Osteoblast (primary cell): ENCODE measurements around the gene HS3ST6. TPM values are rescaled to one million over a fixed set of nuclear protein-coding genes. Genes with fewer than 3 reads are reported as not detected.

Experiments used
- DNase-seq: peaks from one replicate; pipeline ENCODE4 v3.0.0; 2011; ENCODE audit warnings: low spot score, mixed read lengths; ENCODE audit not compliant: insufficient read length; ENCODE audit errors: missing footprints
- H2AFZ ChIP-seq: 2 replicates; pipeline ENCODE4 v1.6.0; 2011; ENCODE audit warnings: mild to moderate bottlenecking, low read length
- H3K27ac ChIP-seq: 2 replicates; pipeline ENCODE4 v1.5.1; 2011; ENCODE audit warnings: mild to moderate bottlenecking, low read depth, low read length, moderate library complexity
- H3K27me3 ChIP-seq: 2 replicates; pipeline ENCODE4 v1.6.0; 2012; ENCODE audit warnings: mild to moderate bottlenecking, control low read depth, inconsistent platforms, low read length, moderate library complexity; ENCODE audit not compliant: insufficient read depth
- H3K36me3 ChIP-seq: 2 replicates; pipeline ENCODE4 v1.5.1; 2011; ENCODE audit warnings: mild to moderate bottlenecking, low read length, control low read depth, moderate library complexity; ENCODE audit not compliant: insufficient read depth
- H3K4me1 ChIP-seq: 2 replicates; pipeline ENCODE4 v1.5.1; 2011; ENCODE audit warnings: mild to moderate bottlenecking, low read length, control low read depth, moderate library complexity; ENCODE audit not compliant: insufficient read depth
- H3K4me2 ChIP-seq: 2 replicates; pipeline ENCODE4 v1.6.0; 2011; ENCODE audit warnings: mild to moderate bottlenecking, low read length; ENCODE audit not compliant: insufficient read depth
- H3K4me3 ChIP-seq: fragments of 200-600 bp; sonication (generic); 3 replicates; pipeline ENCODE4 v1.5.1; 2012; ENCODE audit warnings: mild to moderate bottlenecking, low read length, inconsistent platforms; ENCODE audit not compliant: insufficient read depth
- H3K79me2 ChIP-seq: 2 replicates; pipeline ENCODE4 v1.6.0; 2012; ENCODE audit warnings: mild to moderate bottlenecking, low read length, control low read depth, inconsistent platforms; ENCODE audit not compliant: insufficient read depth
- H3K9me3 ChIP-seq: 2 replicates; pipeline ENCODE4 v1.5.1; 2011; ENCODE audit warnings: low read depth, low read length, control low read depth
- H4K20me1 ChIP-seq: 2 replicates; pipeline ENCODE4 v1.6.0; 2012; ENCODE audit warnings: mild to moderate bottlenecking, low read length, control low read depth; ENCODE audit not compliant: insufficient read depth
- CTCF ChIP-seq: IDR thresholded peaks from 2 replicates; pipeline ENCODE4 v1.5.1; 2011; ENCODE audit warnings: mild to moderate bottlenecking, low read depth, low read length, moderate library complexity; ENCODE audit errors: extremely low read depth
- total RNA-seq: library from RNA; depleted of rRNA; stranded (reverse); fragments of >200 nt; gene quantifications from 2 replicates; pipeline ENCODE4 v1.2.3, GENCODE V29; 2012

The HS3ST6 gene
- not detected in 2 replicates for total RNA-seq

GRCh38 chr16:1918351-1919326, at the start of gene HS3ST6:
TSS of gene HS3ST6 (minus strand) at chr16:1918415. CDS start at chr16:1918323, 92 bp downstream.
- no peaks in the 10 kb centered on the region for H3K9me3 ChIP-seq
- H3K27ac ChIP-seq = no peak within 1 kb of the TSS
- no peaks in the 10 kb centered on the region for H3K79me2 ChIP-seq
- TF ChIP-seq CTCF = no peak
- peaks cover 79% of the 10 kb centered on the region for H3K27me3 ChIP-seq
- no peaks in the 10 kb centered on the region for H3K36me3 ChIP-seq
- DNase-seq = peak; percentile 84
- no peak within 1 kb of the TSS for H3K4me3 ChIP-seq
- H3K4me2 ChIP-seq = no peak within 1 kb of the TSS
- H4K20me1 ChIP-seq = peaks cover 3% of the 10 kb centered on the region
- H3K4me1 ChIP-seq = no peaks in the 10 kb centered on the region
- no peak within 1 kb of the TSS for H2AFZ ChIP-seq

- H3K4me3 ChIP-seq = peak within 1 kb of the TSS; percentile 91
- H3K27me3 ChIP-seq = no peaks in the 10 kb centered on the region
- no peak within 1 kb of the TSS for H2AFZ ChIP-seq
- peaks cover 25% of the 10 kb centered on the region for H3K4me1 ChIP-seq
- H3K36me3 ChIP-seq = peaks cover 25% of the 10 kb centered on the region
- H3K27ac ChIP-seq = peak within 1 kb of the TSS; percentile 93
- no peak for TF ChIP-seq CTCF
- H3K9me3 ChIP-seq = no peaks in the 10 kb centered on the region
- DNase-seq = peak; percentile 31
- peaks cover 27% of the 10 kb centered on the region for H4K20me1 ChIP-seq
- peaks cover 55% of the 10 kb centered on the region for H3K79me2 ChIP-seq
- peak within 1 kb of the TSS; percentile 97 for H3K4me2 ChIP-seq
Observed at GRCh38 chr16:1966460-1966859, 48.2 kb upstream of the HS3ST6 start, which contains the start of gene RNF151. TSS of gene RNF151 (plus strand) at chr16:1966856. CDS start at chr16:1966882, 26 bp downstream.

GRCh38 chr16:1965396-1966001, 47.3 kb upstream of the HS3ST6 start:
- Histone ChIP-seq H2AFZ (peak overlapping the region; percentile 76), H4K20me1 (peaks cover 35% of the 10 kb centered on the region), H3K27ac (peak overlapping the region; percentile 93), H3K36me3 (peaks cover 28% of the 10 kb centered on the region), H3K9me3 (no peaks in the 10 kb centered on the region), H3K27me3 (no peaks in the 10 kb centered on the region), H3K4me3 (peak overlapping the region; percentile 91), H3K79me2 (peaks cover 55% of the 10 kb centered on the region), H3K4me2 (peak overlapping the region; percentile 97), H3K4me1 (peaks cover 22% of the 10 kb centered on the region)
- peak; percentile 61 for DNase-seq
- TF ChIP-seq CTCF = no peak
